Fibroblast of the conjunctiva (primary cell): ENCODE measurements around the gene OR13A1.
"Not testable (repeated sequence)": the region's sequence is repeated elsewhere in the genome, so short reads cannot be mapped to it uniquely, and the experiment has no call there.

Source experiments
- DNase-seq: peaks from one replicate; pipeline ENCODE4 v3.0.0-alpha.2; 2010; ENCODE audit warnings: low read depth

The OR13A1 gene

DNA sequence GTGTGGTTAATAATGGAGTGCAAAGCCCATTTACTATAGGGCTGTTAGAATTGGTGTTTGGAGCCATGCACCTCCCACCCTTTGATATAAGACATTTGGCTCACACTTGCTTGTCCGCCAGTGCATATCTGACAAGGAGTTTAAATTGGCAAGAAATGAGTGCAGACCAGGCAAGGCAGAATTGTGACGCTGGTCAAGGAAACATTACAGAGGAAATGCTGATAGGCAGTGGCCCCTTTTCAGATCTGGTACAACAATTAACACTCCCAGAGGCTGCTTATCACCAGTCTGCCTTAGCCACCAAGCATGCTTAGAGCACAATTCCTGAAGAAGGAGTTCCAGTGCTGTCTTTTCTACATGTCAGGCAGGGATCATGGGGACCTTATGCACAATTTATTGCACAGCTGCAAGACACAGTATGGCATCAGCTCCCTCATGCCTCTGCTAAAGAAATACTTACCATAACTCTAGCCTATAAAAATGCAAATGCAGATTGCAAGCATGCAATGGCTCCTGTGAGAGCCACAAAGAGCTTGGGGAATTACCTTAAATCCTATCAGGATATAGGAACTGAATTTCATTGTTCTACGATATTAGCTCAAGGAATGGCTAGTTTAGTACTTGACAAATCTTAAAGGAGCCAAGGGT, 35.2 kb downstream of the OR13A1 start:
- no peak for DNase-seq

DNA sequence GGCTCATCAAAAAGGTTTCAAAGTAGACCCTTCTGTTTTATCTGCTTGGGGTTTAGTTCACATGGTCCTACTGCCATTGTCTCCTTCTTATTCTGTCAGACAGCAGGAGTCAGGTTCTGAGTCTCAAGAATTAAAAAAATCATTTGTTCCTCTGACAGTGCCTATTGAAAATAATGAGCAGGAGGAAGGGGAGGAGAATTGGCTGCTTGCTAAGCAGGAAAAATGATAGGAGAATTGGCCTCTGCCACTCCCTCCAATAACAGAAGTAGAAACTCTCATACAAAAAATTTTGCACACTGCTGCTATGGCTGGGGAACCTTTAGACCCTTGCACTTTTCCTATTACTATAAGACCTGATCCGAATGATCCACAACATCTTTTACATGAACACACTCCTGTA, 35.7 kb downstream of the OR13A1 start:
- no peak for DNase-seq

DNA sequence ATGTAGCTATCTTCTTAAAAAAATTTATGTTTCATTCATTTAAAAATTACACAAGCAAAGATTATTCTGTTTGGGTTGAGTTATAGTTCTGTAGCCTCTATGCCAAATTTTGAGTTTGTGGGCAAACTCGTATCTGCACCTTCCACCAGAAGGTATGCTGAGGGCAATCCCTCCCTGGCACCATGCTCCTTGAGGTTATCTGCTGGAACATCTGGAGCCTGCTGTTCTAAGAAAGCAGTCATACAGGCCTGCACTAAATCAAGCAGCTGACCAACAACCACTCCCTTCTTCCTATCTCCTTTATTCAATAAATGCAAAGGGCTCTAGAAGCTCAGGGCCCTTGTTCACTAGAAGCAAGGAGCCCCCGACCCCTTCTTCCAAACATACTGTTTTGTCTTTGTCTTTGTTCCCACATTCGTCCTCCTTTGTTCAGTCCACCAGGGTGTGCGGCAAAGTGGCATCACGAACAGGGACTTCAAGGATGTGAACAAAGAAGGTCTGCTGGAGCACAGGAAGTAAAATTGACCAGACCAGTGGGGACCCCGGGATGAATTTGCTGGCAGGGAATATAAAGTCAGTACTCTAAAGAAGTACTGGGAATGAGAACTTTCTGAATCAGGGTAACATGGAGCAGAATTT, 36.4 kb downstream of the OR13A1 start:
- DNase-seq, result no peak

DNA sequence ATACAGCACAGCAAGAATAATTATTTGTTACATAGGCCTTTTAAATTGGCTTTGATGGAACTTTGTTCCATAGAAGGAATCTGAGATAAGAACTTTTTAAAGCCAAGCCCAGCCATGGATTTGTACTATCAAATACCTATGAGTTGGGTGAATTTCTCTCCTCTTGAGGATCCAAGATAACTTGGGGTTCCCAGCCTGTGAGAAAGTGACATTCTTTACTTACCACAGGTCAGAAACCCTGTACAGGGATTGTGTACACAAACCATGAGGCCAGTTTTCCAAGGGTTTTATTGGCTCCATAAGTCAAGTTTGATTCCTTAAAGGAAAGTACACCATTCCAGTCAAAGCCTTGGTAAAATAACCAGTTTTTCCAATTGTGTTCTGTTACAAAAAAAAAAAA, 39.3 kb downstream of the OR13A1 start:
- not testable (repeated sequence) for DNase-seq

DNA sequence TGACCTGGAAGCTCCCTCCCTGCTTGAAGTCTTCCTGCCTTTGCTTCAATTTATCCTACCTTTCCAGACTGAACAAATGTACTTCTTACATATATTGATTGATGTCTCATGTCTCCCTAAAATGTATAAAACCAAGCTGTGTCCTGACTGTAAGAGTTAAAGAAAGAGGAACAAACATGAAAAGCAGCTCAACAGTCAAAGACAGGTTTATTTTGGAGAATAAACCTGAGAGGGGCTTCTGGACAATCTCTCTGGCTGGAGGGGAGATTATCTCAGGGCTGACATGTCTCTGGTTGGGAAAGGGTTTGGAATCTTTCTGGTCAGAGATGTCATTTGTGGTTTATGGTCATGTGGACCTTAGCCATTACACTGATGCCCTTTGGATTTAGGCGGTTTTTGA, 41.0 kb downstream of the OR13A1 start:
- DNase-seq, result no peak

DNA sequence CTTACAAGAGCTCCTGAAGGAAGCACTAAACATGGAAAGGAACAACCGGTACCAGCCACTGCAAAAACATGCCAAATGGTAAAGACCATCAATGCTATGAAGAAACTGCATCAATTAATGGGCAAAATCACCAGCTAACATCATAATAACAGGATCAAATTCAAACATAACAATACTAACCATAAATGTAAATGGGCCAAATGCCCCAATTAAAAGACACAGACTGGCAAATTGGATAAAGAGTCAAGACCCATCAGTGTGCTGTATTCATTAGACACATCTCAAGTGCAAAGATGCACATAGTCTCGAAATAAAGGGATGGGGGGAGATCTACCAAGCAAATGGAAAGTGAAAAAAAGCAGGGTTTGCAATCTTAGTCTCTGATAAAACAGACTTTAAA, 47.6 kb downstream of the OR13A1 start:
- DNase-seq, result not testable (repeated sequence)

DNA sequence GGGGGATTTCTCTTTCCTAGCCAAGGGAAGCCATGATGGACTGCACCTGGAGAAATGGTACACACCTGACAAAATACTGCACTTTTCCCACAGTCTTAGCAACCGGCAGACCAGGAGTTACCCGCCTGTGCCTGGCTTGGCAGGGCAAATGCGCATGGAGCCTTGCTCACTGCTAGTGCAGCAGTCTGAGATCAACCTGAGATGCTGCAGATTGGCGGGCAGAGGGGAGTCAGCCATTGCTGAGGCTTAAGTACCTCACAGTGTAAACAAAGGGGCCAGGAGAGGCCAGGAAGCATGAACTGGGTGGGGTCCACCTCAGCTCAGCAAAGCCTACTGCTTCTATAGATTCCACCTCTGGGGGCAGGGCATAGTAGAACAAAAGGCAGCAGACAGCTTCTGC, 49.4 kb downstream of the OR13A1 start:
- no peak for DNase-seq

DNA sequence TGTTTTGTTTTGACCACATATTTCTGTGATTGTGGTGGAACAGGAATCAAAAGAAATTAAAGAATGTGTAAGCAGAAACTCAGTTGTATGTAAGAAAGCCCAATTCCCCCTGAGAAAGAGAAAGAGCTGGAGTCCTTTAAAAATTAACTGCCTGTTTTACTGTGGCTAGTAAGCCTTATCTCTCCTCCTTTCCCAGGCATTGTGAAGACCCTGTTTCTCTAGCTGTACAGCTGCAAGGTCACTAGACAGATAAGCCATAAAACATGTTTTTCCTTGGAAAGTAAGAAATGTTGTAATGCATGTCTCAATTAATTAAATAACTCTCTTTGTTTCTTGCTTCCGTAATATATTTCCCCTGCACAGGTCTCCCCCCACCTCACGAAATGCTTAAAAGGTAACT, 53.5 kb downstream of the OR13A1 start:
- no peak for DNase-seq

DNA sequence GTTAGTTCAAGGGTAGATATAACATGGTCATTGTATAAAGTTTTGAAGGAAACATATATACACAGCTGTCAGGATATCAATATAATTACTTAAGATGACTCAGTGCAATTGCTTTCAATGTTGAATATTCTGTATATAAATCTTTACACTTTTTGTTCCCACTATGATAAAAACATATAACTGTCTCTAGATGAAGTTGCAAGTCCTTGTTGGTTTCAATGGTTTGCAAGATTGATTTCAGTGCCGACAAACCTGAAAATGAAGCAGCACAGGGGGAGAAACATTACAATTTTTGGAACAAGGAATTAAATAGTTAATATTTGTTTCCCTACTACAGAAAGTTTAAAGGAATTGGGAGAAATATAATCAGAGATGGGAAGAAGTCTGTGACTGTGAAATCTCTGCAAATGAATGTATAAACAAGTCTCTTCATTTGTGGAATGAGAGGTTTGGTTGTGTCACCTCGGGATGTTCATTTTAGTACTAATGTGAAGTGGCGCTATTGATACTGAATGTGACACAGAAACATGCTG, 54.1 kb downstream of the OR13A1 start:
- DNase-seq, result no peak

DNA sequence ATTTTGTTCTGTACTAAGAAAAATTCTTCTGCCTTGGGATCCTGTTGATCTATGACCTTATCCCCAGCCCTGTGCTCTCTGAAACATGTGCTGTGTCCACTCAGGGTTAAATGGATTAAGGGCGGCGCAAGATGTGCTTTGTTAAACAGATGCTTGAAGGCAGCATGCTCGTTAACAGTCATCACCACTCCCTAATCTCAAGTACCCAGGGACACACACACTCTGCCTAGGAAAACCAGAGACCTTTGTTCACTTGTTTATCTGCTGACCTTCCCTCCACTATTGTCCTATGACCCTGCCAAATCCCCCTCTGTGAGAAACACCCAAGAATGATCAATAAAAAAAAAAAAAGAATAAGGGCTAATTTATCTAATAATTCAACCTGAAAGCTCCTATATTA, 54.8 kb downstream of the OR13A1 start:
- not testable (repeated sequence) for DNase-seq

DNA sequence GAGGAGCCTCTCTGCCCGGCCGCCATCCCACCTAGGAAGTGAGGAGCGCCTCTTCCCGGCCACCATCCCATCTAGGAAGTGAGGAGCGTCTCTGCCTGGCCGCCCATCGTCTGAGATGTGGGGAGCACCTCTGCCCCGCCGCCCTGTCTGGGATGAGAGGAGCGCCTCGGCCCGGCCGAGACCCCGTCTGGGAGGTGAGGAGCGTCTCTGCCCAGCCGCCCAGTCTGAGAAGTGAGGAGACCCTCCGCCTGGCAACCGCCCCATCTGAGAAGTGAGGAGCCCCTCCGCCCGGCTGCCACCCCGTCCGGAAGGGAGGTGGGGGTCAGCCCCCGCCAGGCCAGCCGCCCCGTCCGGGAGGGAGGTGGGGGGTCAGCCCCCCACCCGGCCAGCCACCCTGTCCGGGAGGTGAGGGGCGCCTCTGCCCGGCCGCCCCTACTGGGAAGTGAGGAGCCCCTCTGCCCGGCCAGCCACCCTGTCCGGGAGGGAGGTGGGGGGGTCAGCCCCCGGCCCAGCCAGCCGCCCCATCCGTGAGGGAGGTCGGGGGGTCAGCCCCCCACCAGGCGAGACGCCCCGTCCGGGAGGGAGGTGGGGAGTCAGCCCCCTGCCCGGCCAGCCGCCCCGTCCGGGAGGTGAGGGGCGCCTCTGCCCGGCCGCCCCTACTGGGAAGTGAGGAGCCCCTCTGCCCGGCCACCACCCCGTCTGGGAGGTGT, 55.5 kb downstream of the OR13A1 start:
- not testable (repeated sequence) for DNase-seq

DNA sequence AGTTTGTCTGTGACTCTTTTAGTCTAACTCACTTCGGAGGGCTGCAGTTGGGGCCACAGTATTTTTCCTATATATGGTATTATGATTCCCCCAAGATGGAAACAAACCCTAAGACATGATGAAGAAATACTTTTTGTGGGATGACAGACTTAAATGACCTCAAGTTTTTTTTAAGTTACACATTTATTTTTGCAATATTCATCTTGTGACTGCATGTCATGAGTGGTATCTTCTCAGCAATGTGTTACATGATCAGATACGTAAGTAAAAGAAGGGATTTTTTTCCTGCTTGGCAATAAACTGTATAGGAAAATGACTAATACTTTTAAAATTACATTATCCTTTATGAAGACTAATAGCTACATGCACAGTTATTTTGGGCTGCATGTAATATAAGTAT, 57.8 kb downstream of the OR13A1 start:
- DNase-seq, result no peak

DNA sequence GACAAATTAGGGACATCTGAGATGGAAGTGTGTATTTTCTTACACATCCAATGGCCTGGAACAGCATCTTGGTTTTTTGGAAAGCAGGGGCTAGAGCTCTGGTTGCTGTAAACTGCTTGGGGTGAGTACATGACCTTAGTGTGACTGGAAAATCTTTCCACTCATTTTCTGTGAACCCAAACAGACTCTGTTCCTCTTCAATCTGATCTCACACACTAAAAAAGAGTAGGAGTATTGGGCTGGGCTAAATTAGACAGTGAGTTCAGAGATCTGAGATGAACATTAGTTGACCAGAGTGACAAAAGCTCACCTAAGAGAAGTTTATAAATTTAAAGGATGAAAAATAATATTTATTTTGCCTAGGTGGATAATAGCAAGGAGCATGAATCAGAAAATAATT, 59.2 kb downstream of the OR13A1 start:
- DNase-seq, result no peak

DNA sequence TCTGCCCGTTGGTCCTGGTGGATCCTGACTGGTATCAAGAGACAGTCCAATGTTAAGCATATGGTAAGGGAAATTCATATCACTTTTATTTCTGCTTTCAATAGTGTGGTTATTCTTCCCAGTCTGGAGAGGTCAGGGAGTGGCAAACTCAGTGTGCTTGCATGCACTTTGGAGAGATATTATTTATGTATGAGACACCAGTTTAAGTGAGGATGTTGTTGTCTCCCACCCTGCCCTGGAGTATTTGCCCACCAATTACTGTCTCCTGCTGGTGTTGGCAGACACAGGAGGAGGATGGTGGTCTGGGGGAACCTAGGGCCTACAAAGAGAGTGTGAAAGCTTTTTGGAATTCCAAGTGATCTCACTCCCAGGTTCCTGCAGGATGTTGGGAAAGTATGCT, 59.7 kb downstream of the OR13A1 start:
- no peak for DNase-seq

DNA sequence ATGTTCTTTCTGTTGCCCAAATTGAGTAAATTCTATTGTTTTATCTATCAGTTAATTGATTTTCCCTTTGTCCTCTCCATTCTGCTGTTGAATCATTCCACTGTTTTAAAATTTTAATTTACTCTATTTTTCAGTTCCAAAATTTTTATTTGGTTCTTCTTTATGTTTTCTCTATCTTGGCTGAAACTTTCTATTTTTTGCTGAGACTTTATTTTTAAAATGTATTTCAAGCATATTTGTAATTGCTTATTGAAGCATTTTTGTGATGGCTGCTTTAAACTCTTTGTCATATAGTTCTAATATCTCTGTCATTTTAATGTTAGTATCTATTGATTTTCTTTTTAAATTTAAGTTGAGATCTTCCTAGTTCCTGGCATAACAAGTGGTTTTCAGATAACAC, 60.5 kb downstream of the OR13A1 start:
- no peak for DNase-seq

DNA sequence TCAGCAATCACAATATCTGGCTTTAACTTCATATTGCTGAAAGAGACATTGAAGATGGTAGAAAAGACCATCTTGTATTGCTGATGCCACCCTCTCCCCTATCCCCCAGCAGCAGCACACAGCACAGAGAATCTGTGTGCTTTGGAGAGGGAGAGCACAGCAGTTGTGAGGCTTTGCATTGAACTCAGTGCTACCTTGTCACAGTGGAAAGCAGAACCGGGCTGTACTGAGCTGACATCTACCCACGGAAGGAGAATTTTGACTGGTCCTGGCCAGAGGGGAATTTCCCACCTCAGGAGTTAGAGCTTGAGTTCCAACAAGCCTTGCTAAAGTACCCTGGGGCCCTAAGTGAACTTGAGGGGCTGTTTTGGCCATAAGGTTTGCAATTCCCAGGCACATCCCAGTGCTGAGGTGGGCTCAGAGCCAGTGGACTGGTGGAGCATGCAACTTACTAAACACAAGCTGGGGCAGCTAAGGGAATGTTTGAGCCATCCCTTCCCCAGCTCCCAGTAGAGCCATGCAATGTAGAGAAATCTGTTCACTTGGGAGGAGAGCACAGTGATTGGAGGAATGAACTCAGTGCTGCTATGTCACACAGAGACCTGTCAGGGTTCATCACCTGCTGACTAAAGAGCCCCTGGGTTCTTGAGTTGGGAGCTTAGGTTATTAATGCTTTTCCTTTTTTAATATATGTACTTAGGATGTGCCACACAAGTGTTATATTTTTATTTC, 62.1 kb downstream of the OR13A1 start:
- no peak for DNase-seq
